GM10266 (cell line): Measurements from ENCODE around the gene MAP3K19.
"Not testable (repeated sequence)": the region's sequence is repeated elsewhere in the genome, so short reads cannot be mapped to it uniquely, and the experiment has no call there.

Source experiments
- DNase-seq: peaks from one replicate; pipeline ENCODE4 v3.0.0; 2012; ENCODE audit errors: extremely low spot score
- CTCF ChIP-seq: IDR thresholded peaks from 2 replicates; pipeline ENCODE4 v1.5.1; 2012; ENCODE audit warnings: mild to moderate bottlenecking, low read depth; ENCODE audit not compliant: control insufficient read depth, insufficient read depth; ENCODE audit errors: missing control alignments

The MAP3K19 gene

DNA sequence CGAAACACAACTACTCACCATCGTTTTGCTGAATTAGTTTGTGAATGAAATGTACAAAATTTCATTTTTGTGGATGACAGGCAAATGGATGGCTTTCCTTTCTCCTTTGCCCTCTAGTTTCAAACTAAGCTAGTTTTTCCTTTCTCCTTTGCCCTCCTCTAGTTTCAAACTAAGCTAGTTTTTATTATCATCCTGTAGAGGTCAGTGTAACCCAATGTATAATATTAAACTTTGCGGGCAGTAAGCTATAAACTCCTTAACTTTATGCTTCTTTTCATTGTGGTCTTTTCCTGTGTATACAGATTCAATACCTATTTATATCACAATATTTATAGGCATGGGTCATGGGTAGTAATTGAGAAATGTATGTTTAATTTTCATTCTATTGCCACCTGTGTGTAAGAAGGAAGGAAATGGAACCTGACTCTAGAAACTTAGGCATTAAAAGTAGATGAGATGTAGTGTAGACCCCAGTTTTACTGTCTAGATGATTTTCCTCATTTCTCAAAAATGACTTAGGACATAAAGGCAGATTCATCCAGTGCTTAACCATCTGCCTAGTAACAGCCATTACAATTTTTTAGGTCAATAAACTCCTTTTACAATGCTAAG is 58.1 kb downstream of the MAP3K19 start:
- peak; percentile 41 for TF ChIP-seq CTCF
- DNase-seq: no peak

GRCh38 chr2:134985061-134985460 is 62.2 kb downstream of the MAP3K19 start:
- no peak for DNase-seq
- TF ChIP-seq CTCF: no peak

- no peak for TF ChIP-seq CTCF
- peak; percentile 36 for DNase-seq
Measured at GRCh38 chr2:134982603-134983002, 64.6 kb downstream of the MAP3K19 start.

DNA sequence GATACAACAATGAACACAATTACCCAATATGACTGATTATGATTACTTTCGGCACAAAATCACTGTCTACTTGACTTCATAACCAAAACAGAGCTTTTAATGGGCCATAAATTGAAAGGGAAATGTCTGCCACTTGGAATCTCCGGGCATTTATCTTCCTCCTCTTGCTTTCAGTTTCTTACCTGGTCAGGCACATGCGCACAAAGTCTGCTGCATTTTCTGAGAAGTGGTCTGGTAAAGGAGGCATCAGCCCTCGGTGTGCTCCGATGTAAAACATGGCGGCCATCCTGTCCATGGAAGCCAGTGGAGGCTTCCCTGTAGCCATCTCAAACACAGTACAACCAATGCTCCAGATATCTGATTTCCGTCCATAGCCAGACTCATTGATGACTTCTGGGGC is 66.6 kb downstream of the MAP3K19 start:
- no peak for DNase-seq
- TF ChIP-seq CTCF: no peak

DNA sequence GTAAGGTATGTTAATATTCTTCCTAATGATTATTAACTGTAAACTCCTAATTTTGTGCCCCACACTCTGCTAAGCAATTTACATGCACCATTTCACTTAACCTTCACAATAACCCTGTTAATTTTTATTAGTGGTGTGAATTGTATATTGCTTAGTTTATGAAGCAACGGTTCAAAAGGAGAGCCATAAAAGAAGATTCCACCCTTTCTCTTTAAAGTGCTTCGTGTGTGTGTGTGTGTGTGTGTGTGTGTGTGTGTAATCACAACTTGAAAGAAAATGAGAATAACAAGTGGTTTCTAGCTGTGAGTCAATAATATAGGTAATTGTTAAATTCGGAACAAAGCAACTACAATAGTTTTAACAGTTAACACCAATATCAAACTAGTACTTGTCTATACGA is 68.0 kb downstream of the MAP3K19 start:
- DNase-seq: no peak
- no peak for TF ChIP-seq CTCF

DNA sequence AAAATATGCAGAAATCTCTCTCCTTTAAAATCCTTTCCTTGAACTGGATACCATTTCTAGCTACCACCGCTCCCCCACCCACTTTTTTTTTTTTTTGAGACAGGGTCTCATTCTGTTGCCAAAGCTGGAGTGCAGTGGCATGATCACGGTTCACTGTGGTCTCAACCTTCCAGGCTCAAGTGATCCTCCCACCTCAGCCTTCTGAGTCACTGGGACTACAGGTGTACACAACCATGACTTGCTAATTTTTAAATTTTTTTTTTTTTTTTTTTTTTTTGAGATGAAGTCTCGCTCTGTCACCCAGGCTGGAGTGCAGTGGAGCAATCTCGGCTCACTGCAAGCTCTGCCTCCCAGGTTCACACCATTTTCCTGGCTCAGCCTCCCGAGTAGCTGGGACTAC is 70.1 kb downstream of the MAP3K19 start:
- DNase-seq: not testable (repeated sequence)

GRCh38 chr2:134976074-134976702 is 71.1 kb downstream of the MAP3K19 start:
- no peak for TF ChIP-seq CTCF
- DNase-seq: no peak

- no peak for DNase-seq
- TF ChIP-seq CTCF: no peak
Measured at GRCh38 chr2:134975281-134976009, 71.8 kb downstream of the MAP3K19 start.
